A549 treated with DMSO at 1 μM for 4 hours (cell line): Measurements from ENCODE around the gene TMEM256. TPM values are rescaled to one million over a fixed set of nuclear protein-coding genes. Genes with fewer than 3 reads are reported as not detected.

Source experiments
- total RNA-seq: library from RNA; stranded (reverse); fragments of 200-300 nt; extraction: Qiagen RNA extraction; gene quantifications from 5 replicates; pipeline ENCODE4 v1.2.3, GENCODE V29; 2022; ENCODE audit warnings: low read depth

The TMEM256 gene
- 181 to 226 TPM (median 200 TPM) in 5 replicates for total RNA-seq

DNA sequence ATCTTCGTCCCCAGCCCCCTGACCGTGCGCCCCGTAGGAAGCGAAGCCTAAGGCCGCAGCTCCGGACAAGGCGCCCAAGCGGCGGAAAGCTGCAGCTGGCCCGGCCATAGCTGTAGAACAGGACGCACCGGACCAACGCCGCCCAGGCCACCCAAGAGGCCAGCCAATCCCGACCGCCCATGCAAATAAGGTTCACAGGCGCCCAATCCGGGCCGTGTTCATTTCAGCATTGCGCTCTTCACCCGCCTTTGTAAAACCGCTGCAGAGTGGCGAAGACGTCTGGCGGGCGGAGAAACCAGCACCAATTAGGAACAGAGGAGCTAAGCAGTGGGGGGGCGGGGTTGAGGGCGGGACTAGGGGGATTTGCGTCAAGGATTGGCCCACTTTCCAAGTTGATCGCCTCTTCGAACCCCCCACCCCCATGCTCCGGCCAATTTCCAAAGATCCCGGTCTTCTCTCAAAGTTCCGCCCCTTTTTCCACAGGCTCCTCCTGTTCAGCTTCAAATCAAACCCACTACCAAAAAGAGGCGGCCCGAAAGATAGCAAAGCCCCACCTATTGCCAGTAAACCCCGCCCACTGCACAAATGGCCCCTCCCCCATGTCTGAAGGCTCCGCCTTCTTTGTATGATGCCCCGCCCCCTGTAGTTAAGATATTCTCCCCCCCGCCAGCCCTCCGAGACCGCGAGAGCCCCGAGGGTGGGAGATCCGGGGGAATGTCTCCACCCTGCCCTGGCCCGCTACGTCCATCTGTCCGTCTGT lies at the start of gene TMEM256:
TSS of gene TMEM256 (minus strand) at position 121 of the 760 bp plus-strand sequence. CDS start at position 108, 13 bp downstream.

DNA sequence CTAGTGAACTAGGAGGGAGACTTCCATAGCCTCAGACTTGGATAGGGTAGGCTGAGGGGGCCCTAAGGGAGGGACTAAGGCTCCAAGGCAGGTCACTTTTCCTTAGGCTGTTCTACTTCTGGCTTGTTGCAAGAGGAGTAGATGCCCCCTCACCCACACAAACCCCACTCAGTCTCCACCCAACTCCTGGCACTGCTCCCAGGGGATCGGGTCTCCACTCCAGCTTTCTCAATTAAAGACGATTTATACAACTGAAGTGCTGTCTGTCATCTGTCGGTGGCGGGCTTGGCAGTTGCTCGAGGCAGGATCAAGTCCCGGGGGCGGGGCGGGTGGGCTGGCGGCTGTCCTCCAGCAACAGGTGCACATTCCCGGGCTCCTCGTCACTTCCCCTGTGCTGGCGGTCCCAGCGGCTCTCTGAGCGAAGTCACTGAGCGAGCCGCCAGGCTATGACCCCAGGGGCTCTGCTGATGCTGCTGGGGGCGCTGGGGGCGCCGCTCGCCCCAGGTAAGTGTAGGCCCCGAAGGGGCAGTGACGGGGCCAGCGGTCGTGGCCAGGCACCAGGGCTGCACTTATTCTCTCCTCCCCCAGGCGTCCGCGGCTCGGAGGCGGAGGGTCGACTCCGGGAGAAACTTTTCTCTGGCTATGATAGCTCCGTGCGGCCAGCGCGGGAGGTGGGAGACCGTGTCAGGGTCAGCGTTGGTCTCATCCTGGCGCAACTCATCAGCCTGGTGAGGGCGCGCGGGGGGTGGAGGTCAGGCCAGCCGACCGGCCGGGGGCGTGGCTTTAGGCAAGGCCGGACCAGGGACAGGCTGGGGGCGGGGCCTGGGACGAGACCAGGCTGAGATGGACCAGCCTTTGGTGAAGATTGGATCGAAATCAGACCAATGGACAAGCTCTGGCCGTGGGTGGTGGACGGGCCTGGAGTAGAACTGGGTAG lies 41.1 kb upstream of the TMEM256 start, which contains the start of gene CHRNB1:
TSS of gene CHRNB1 (plus strand) at position 380 of the 937 bp plus-strand sequence. CDS start at position 447, 67 bp downstream.

DNA sequence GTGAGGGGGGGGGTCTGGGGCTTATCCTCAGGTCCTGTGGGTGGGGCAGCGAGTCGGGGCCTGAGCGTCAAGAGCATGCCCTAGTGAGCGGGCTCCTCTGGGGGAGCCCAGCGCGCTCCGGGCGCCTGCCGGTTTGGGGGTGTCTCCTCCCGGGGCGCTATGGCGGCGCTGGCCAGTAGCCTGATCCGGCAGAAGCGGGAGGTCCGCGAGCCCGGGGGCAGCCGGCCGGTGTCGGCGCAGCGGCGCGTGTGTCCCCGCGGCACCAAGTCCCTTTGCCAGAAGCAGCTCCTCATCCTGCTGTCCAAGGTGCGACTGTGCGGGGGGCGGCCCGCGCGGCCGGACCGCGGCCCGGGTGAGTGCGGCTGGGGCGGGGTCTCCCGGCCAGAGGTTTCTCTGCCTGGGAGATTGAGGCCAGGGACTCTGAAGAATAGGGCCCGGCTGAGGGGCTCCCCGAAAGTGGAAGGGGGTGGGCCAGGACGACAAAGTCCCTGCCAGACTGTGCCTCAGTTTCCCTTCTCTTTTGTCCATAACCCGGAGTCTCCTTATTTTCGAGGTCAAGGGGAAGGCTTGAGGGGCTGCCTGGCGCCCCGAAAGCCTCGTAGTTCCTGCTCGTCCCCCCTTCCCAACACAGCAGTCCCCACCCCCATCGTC lies 35.7 kb upstream of the TMEM256 start, which contains the start of gene FGF11:
TSS of gene FGF11 (plus strand) at position 51 of the 651 bp plus-strand sequence. CDS start at position 160, 109 bp downstream.

GRCh38 chr17:7428557-7428956 lies 24.7 kb upstream of the TMEM256 start, which contains the start of gene SPEM3:
SPEM3 (plus strand) TSS chr17:7428857; CDS start chr17:7428903, 46 bp downstream.

DNA sequence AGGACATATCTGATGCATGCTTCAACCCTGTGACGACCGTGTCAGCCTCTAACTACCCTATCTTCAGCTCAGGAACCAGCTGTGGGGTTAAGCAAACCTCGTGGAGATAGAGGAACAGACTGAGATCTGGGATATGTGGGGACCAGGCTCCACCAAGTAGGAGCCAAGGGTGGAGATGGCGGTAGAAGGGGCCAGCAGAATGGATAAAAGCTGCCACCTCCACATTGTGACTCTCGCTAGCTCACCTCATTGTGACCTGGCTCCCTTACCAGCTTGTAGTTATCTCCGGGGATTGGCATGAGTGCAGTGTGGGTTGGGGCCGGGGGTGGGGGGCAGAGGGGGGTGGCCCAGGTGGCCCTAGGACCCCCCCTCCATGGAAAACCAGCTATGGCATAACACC lies 21.4 kb upstream of the TMEM256 start, which contains the start of gene SPEM2:
TSS of gene SPEM2 (plus strand) at position 301 of the 400 bp plus-strand sequence. CDS start at position 374, 73 bp downstream.

DNA sequence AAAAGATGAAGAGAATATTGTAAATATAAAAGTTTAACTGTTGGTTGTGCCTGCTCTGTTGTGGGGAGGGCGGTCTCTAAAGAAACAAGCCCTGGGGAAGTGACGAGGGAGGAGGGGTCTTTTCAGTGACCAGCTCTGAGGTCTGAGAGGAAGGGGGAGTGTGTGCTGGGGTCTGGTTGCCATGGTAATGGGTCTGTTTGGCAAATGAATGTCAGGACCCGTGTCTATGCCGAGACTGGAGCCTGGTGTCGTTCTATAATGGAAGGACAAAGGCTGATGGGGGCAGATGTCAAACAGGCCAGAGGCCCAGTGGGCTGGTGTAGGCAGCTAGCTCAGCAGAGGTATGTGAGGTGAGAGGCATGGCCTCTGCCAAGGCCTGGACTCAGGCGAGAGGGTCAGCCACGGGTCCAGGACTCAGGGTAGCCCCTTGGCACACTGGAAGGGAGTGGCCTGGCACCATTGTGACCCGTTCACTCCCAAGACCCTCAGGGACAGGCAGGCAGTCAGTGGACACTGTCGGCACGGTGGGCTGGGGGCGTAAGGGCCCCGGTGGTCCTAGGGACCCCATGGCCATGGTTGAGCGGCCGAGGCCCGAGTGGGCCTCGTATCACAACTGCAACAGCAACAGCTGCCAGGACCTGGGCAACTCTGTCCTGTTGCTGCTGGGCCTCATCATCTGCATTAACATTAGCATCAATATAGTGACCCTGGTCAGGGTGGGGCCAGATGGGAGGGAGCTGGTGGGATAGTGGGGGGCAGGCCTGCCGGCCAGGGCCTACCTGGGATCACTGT lies 16.1 kb upstream of the TMEM256 start, which contains the start of gene SPEM1:
TSS of gene SPEM1 (plus strand) at position 506 of the 792 bp plus-strand sequence. CDS start at position 567, 61 bp downstream.

GRCh38 chr17:7407485-7408251 lies 3.8 kb upstream of the TMEM256 start, which contains the start of gene NLGN2:
NLGN2 (plus strand) TSS chr17:7407845; CDS start chr17:7408256, 411 bp downstream.

DNA sequence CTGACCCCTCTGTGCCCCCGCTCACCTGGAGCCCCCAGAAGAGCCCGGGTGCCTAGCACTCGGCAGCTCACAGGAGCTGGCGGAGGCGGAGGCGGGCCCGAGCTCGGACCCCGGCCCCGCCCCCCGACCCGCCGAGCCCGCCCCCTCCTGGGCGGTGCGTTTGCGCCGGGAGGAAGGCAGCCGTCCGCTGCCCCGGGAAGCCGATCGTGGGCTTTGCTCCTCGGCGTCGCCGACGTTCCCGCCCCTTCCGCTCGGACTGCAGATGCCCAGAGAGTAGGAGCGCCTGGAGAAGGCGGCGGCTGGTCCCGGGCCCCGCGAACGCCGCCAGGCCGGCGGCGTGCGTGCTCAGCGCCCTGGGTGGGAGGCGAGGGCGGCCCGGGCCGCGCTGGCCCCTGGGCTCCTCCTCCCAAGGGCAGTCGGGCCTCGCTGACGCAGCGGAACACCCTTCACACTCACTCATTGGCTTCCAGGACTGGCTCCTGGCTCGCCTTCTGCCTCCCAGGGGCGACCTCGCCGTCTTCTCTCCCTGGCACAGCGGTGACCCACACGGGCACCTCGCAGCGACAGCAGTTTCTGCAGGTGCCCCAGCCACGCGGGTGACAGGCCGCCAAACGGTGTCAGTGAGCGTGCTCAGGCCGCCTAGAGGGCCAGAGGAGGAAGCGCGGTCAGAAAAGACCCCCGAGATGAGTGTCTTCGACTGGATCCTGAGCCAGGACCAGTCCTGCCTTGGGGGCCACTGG lies 9.3 kb downstream of the TMEM256 start, which contains the start of gene PLSCR3:
TSS of gene PLSCR3 (minus strand) at position 74 of the 740 bp plus-strand sequence. CDS start 415 bp downstream, outside the sequence.

DNA sequence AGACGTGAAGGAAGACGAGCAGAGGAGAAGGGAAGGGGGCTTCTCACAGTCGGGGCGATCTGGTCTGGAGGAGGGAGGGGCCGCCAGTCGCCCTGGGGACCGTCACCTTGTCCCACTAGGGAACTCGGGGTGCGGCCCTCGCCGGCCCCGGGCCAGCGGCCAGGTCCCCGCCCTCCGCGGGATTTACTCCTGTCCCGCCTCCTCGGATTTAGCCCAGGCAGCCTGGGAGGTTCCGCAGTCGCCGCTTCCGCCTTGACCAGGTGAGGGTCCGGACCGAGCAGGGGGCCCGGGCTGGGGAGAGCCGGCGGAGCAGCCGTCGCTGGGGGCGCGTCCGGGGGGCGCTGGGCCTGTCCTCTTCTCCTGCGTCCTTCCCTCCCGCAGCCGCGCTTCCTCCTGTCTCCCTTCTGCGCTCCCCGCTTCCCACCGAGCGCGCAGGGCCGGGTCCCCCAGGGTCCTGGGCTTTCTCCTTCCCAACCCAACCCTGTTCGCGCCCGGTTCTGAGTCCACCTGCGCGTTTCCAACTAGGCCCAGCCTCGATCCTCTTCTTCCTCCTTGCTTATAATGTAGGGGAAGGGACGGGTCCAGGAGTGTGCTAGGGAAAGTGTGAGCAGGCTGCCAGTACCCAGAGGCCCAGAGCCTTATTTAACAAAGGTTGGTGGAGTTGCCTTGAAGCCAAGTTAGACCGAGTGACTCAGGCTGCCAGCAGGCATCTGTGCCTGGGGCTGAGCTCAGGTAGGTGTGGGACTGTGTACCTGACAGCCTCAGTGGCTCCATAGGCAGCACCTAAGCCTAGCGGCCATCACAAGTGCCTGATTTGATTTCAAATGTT lies 22.8 kb downstream of the TMEM256 start, which contains the start of gene TNK1:
TSS of gene TNK1 (plus strand) at position 235 of the 829 bp plus-strand sequence. CDS start 1,838 bp downstream, outside the sequence.

GRCh38 chr17:7355053-7355452 lies 48.8 kb downstream of the TMEM256 start, which contains the start of gene TMEM95:
TMEM95 (plus strand) TSS chr17:7355156; CDS start chr17:7355205, 49 bp downstream.

Other genes starting within 250 kb of the TMEM256 start
- gene ASGR1, start 224.7 kb downstream of the TMEM256 start, total RNA-seq, result 1.1 to 1.7 TPM (median 1.2 TPM) in 5 replicates
- gene DLG4, start 184.3 kb downstream of the TMEM256 start, total RNA-seq, result 7.3 to 9.7 TPM (median 8.5 TPM) in 5 replicates
- gene ACADVL, start 184.2 kb downstream of the TMEM256 start, total RNA-seq, result 339 to 466 TPM (median 425 TPM) in 5 replicates
- 31.4 to 43.0 TPM (median 35.3 TPM) in 5 replicates for gene DVL2, start 169.6 kb downstream of the TMEM256 start, total RNA-seq
- gene PHF23, start 164.6 kb downstream of the TMEM256 start, total RNA-seq, result 90.3 to 102 TPM (median 93.3 TPM) in 5 replicates
- 605 to 729 TPM (median 704 TPM) in 5 replicates for gene GABARAP, start 161.6 kb downstream of the TMEM256 start, total RNA-seq
- gene CTDNEP1, start 152.4 kb downstream of the TMEM256 start, total RNA-seq, result 208 to 246 TPM (median 226 TPM) in 5 replicates
- 116 to 129 TPM (median 124 TPM) in 5 replicates for gene ELP5, start 151.9 kb downstream of the TMEM256 start, total RNA-seq
- 0.63 to 0.91 TPM (median 0.76 TPM) in 5 replicates for gene CLDN7, start 141.6 kb downstream of the TMEM256 start, total RNA-seq
- gene SLC2A4, start 122.4 kb downstream of the TMEM256 start, total RNA-seq, result 0.13 to 0.27 TPM (median 0.16 TPM) in 5 replicates
- 0.40 to 0.60 TPM (median 0.53 TPM) in 5 replicates for gene YBX2, start 109.5 kb downstream of the TMEM256 start, total RNA-seq
- gene EIF5A, start 96.5 kb downstream of the TMEM256 start, total RNA-seq, result 1,614 to 1,831 TPM (median 1,704 TPM) in 5 replicates
- gene GPS2, start 88.7 kb downstream of the TMEM256 start, total RNA-seq, result 75.1 to 106 TPM (median 95.2 TPM) in 5 replicates
- gene NEURL4, start 74.8 kb downstream of the TMEM256 start, total RNA-seq, result 27.1 to 33.9 TPM (median 31.9 TPM) in 5 replicates
- 3.9 to 7.6 TPM (median 4.2 TPM) in 5 replicates for gene ACAP1, start 67.6 kb downstream of the TMEM256 start, total RNA-seq
- gene KCTD11, start 51.9 kb downstream of the TMEM256 start, total RNA-seq, result 12.5 to 15.9 TPM (median 13.7 TPM) in 5 replicates
- gene TMEM95, start 48.9 kb downstream of the TMEM256 start, total RNA-seq, result not detected in 5 replicates
- gene TNK1, start 23.0 kb downstream of the TMEM256 start, total RNA-seq, result 1.3 to 1.8 TPM (median 1.6 TPM) in 5 replicates
- gene PLSCR3, start 9.6 kb downstream of the TMEM256 start, total RNA-seq, result 34.1 to 39.8 TPM (median 34.4 TPM) in 5 replicates
- gene NLGN2, start 3.7 kb upstream of the TMEM256 start, total RNA-seq, result 15.4 to 21.5 TPM (median 18.0 TPM) in 5 replicates
- 0.08 TPM in 1 of 5 replicates, not detected in the others for gene SPEM1, start 16.2 kb upstream of the TMEM256 start, total RNA-seq
- gene SPEM2, start 21.5 kb upstream of the TMEM256 start, total RNA-seq, result 0.07 TPM in 1 of 5 replicates, not detected in the others
- gene SPEM3, start 24.8 kb upstream of the TMEM256 start, total RNA-seq, result 0.03 TPM in 2 of 5 replicates, not detected in the others
- 10.3 to 13.9 TPM (median 12.1 TPM) in 5 replicates for gene TMEM102, start 31.3 kb upstream of the TMEM256 start, total RNA-seq
- 0.86 to 1.3 TPM (median 1.1 TPM) in 5 replicates for gene FGF11, start 35.4 kb upstream of the TMEM256 start, total RNA-seq
- gene CHRNB1, start 41.0 kb upstream of the TMEM256 start, total RNA-seq, result 5.4 to 7.8 TPM (median 7.1 TPM) in 5 replicates
- 21.4 to 26.2 TPM (median 24.4 TPM) in 5 replicates for gene ZBTB4, start 75.5 kb upstream of the TMEM256 start, total RNA-seq
- gene SLC35G6, start 77.3 kb upstream of the TMEM256 start, total RNA-seq, result not detected in 5 replicates
- 69.1 to 95.1 TPM (median 80.5 TPM) in 5 replicates for gene POLR2A, start 80.3 kb upstream of the TMEM256 start, total RNA-seq
- gene TNFSF12, start 145.0 kb upstream of the TMEM256 start, total RNA-seq, result 8.4 to 13.8 TPM (median 11.7 TPM) in 5 replicates
- gene TNFSF13, start 154.7 kb upstream of the TMEM256 start, total RNA-seq, result 0.53 to 0.94 TPM (median 0.70 TPM) in 5 replicates
- gene SENP3, start 157.8 kb upstream of the TMEM256 start, total RNA-seq, result 90.8 to 107 TPM (median 105 TPM) in 5 replicates
- gene CD68, start 175.5 kb upstream of the TMEM256 start, total RNA-seq, result 31.9 to 41.8 TPM (median 37.0 TPM) in 5 replicates
- gene MPDU1, start 179.8 kb upstream of the TMEM256 start, total RNA-seq, result 117 to 176 TPM (median 130 TPM) in 5 replicates
- gene SOX15, start 186.0 kb upstream of the TMEM256 start, total RNA-seq, result 0.36 to 0.44 TPM (median 0.37 TPM) in 5 replicates
- 59.9 to 63.2 TPM (median 61.1 TPM) in 5 replicates for gene FXR2, start 210.8 kb upstream of the TMEM256 start, total RNA-seq
- gene SAT2, start 223.7 kb upstream of the TMEM256 start, total RNA-seq, result 75.9 to 92.6 TPM (median 88.1 TPM) in 5 replicates
- gene SHBG, start 226.0 kb upstream of the TMEM256 start, total RNA-seq, result 0.38 to 0.70 TPM (median 0.50 TPM) in 5 replicates
- 0.13 to 0.27 TPM (median 0.24 TPM) in 5 replicates for gene ATP1B2, start 246.8 kb upstream of the TMEM256 start, total RNA-seq